ENCODE data around the gene SORCS3. TPM values are rescaled to one million over a fixed set of nuclear protein-coding genes. Genes with fewer than 3 reads are reported as not detected.

Gene SORCS3
- total and polyA plus RNA-seq, 7 donors: 0.15 to 1.1 (median 0.33) TPM; not detected in 2

DNA sequence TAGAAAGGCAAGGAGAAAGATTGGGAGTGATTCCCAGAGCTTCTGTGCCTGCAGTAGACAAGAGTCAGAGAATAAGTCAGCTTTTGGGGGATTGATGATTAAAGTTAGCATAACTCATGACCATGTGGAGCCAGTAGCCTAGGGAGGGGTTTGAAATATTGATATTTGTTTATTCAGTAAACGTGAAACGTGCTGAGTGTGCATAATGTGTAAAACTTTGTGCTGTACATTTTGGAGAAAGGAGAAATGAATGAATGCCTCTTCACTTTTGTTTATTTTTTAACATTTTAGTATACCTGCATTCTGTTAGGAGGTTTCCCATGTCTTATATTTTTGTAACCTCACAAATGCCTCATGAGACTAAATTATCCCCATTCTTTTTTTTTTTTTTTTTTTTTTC, 272.3 kb downstream of the SORCS3 start:
- 36 to 76% methylated on average over 2 of the region's 2 CpGs for WGBS, 2 donors
- Histone ChIP-seq H3K9me3 (no peaks in the 10 kb centered on the region), H3K27me3 (no peaks in the 10 kb centered on the region), H3K4me1 (no peaks in the 10 kb centered on the region), H3K4me3 (no peak overlapping the region), H3K27ac (no peak overlapping the region), H3K36me3 (no peaks in the 10 kb centered on the region)
- no peak for DNase-seq
- intact Hi-C loops (cut with DNase I): no loop called here
- TF ChIP-seq POLR2AphosphoS5 (IDR thresholded peaks at IDR 0.05): no peak
- TF ChIP-seq, protein P1, sequence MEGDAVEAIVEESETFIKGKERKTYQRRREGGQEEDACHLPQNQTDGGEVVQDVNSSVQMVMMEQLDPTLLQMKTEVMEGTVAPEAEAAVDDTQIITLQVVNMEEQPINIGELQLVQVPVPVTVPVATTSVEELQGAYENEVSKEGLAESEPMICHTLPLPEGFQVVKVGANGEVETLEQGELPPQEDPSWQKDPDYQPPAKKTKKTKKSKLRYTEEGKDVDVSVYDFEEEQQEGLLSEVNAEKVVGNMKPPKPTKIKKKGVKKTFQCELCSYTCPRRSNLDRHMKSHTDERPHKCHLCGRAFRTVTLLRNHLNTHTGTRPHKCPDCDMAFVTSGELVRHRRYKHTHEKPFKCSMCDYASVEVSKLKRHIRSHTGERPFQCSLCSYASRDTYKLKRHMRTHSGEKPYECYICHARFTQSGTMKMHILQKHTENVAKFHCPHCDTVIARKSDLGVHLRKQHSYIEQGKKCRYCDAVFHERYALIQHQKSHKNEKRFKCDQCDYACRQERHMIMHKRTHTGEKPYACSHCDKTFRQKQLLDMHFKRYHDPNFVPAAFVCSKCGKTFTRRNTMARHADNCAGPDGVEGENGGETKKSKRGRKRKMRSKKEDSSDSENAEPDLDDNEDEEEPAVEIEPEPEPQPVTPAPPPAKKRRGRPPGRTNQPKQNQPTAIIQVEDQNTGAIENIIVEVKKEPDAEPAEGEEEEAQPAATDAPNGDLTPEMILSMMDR (IDR thresholded peaks at IDR 0.05): no peak
- TF ChIP-seq POLR2A (IDR thresholded peaks at IDR 0.05): no peak
- no peak for TF ChIP-seq EP300 (IDR thresholded peaks at IDR 0.05)

DNA sequence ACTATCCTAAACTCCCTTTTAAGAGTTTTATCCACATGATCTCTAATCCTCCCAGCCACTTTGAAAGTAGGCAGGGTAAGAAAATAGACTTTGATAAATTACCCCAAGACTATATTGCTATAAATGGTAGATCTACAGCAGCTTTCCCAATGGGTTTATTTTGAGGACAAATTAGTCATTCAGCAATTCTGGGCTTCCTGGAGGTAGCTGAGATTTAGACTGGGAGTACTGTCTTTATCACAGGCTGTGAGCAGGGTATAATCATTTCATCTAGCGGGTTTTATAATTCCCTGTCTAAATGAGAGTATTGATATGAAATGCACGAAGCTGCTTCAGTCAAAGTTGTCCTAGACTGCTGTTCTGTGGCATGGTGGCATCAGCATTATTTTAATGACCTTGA, 279.4 kb downstream of the SORCS3 start:
- Histone ChIP-seq H3K27me3 (no peaks in the 10 kb centered on the region), H3K4me3 (no peak overlapping the region), H3K9me3 (no peaks in the 10 kb centered on the region), H3K4me1 (no peaks in the 10 kb centered on the region), H3K36me3 (no peaks in the 10 kb centered on the region), H3K27ac (no peak overlapping the region)
- 71 to 86% methylated on average over 2 of the region's 2 CpGs for WGBS, 2 donors
- intact Hi-C loops (cut with DNase I): no loop called here
- TF ChIP-seq POLR2A (IDR thresholded peaks at IDR 0.05): no peak
- no peak for TF ChIP-seq POLR2AphosphoS5 (IDR thresholded peaks at IDR 0.05)
- TF ChIP-seq, protein P1 (IDR thresholded peaks at IDR 0.05): no peak
- no peak for TF ChIP-seq EP300 (IDR thresholded peaks at IDR 0.05)
- no peak for DNase-seq

DNA sequence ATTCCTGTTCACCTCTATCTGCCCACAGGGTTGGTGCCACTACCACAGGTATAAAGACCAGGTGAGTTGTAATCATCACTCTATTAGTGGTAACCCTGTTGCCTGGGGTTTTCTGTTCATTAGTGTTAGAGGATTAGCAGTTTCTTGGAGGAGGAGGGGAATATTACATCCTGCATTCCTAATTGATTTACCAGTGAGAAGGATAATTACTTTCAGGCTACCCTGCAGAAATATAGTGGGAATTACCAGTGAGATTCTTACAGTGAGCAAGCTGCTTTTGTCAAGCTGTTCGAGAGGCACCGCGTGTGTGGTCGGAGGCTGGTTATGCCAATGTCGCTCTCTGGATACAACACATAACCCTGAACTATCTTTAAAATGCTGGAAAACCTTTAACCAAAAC, 280.7 kb downstream of the SORCS3 start:
- WGBS, 2 donors: 87 to 96% methylated on average over 5 of the region's 5 CpGs
- no peaks in the 10 kb centered on the region for H3K9me3 ChIP-seq
- intact Hi-C loops (cut with DNase I): no loop called here
- no peaks in the 10 kb centered on the region for H3K36me3 ChIP-seq
- H3K4me1 ChIP-seq: no peaks in the 10 kb centered on the region
- no peak for DNase-seq
- H3K27me3 ChIP-seq: no peaks in the 10 kb centered on the region
- H3K27ac ChIP-seq: no peak overlapping the region
- TF ChIP-seq, protein P1 (IDR thresholded peaks at IDR 0.05): no peak
- no peak for TF ChIP-seq EP300 (IDR thresholded peaks at IDR 0.05)
- no peak for TF ChIP-seq POLR2AphosphoS5 (IDR thresholded peaks at IDR 0.05)
- TF ChIP-seq POLR2A (IDR thresholded peaks at IDR 0.05): no peak
- H3K4me3 ChIP-seq: no peak overlapping the region

DNA sequence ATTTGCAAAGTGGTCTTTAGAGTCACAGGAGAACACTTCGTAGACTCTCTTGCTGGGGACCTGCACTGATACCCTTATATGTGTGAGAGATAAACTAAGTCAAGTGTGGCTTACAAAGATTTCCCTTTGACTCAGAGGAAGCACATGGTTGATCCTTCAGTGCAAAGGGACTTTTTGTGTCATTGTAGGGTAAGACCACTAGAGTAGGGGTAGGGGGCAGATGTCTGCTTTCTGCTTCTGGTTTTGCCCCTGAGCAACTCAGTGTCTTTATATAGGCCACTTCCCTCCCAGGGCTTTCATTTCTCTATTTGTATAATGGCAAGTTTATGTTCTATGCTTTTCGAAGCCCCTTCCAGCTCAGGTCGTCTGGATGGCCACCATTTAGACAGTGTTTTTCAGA, 281.7 kb downstream of the SORCS3 start:
- H3K27me3 ChIP-seq: no peaks in the 10 kb centered on the region
- no peaks in the 10 kb centered on the region for H3K9me3 ChIP-seq
- TF ChIP-seq POLR2AphosphoS5 (IDR thresholded peaks at IDR 0.05): no peak
- TF ChIP-seq, protein P1 (IDR thresholded peaks at IDR 0.05): no peak
- TF ChIP-seq POLR2A (IDR thresholded peaks at IDR 0.05): no peak
- H3K4me3 ChIP-seq: no peak overlapping the region
- H3K27ac ChIP-seq: no peak overlapping the region
- WGBS, 2 donors: 76 to 77% methylated on average over 3 of the region's 3 CpGs
- no peaks in the 10 kb centered on the region for H3K36me3 ChIP-seq
- intact Hi-C loops (cut with DNase I): no loop called here
- H3K4me1 ChIP-seq: no peaks in the 10 kb centered on the region
- DNase-seq: no peak

DNA sequence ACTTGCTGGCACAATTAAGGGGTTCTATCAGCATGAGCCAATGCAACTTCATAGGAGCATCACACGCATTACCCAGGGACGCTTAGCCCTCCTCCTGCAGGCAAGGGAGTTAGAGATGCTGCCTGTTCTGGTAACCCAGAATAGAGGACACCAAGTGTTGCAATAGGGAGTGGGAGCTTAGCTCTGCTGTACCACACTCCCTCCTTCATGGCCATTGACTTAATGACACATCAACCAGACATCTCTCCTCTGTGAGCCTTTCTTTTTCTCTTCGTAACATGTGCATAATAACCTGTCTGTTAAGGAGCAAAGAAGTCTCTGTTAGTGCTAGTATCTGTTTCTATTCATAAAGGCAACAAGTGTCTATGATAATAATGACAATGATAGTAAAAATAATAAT, 282.4 kb downstream of the SORCS3 start:
- intact Hi-C loops (cut with DNase I): no loop called here
- no peaks in the 10 kb centered on the region for H3K9me3 ChIP-seq

More for the DNA sequence above, 282.4 kb downstream of the SORCS3 start:
- Histone ChIP-seq H3K36me3 (no peaks in the 10 kb centered on the region), H3K27ac (no peak overlapping the region), H3K27me3 (no peaks in the 10 kb centered on the region), H3K4me3 (no peak overlapping the region), H3K4me1 (no peaks in the 10 kb centered on the region)
- WGBS, 2 donors: 86 to 88% methylated on average over 3 of the region's 3 CpGs
- TF ChIP-seq POLR2AphosphoS5 (IDR thresholded peaks at IDR 0.05) (no peak), EP300 (IDR thresholded peaks at IDR 0.05) (no peak), POLR2A (IDR thresholded peaks at IDR 0.05) (no peak)
- TF ChIP-seq, protein P1 (IDR thresholded peaks at IDR 0.05): no peak
- no peak for DNase-seq

Data from sigmoid colon (tissue), 7 donors.